MCF 10A (cell line): ENCODE results near the gene RPTOR. TPM values are rescaled to one million over a fixed set of nuclear protein-coding genes. Genes with fewer than 3 reads are reported as not detected.

Source experiments
- BruUV-seq: library from RNA; stranded (reverse); fragments of 400-500 nt; replicated peaks from 2 replicates; lab custom pipeline; 2021; lab: Mats Ljungman, UMichigan
- CTCF ChIA-PET: fragments of 300-600 bp; sonication (Branson Sonifier 250); formaldehyde crosslinking; extraction: SDS; loops from one replicate; lab custom pipeline; 2021; ENCODE audit warnings: antibody characterized with exemption, inconsistent platforms; lab: Yijun Ruan, JAX
- POLR2A ChIA-PET: fragments of 300-600, 350-650 bp; sonication (Branson Sonifier 250); formaldehyde crosslinking; extraction: SDS; loops from one replicate; lab custom pipeline; 2020; ENCODE audit warnings: antibody characterized with exemption, inconsistent platforms; lab: Yijun Ruan, JAX
- DNase-seq: peaks from one replicate; pipeline ENCODE4 v3.0.0-alpha.2; 2018; ENCODE audit not compliant: unreplicated experiment
- H3K27ac Mint-ChIP-seq: one replicate; pipeline ENCODE4 v1.8.0; 2022; ENCODE audit warnings: mild to moderate bottlenecking, low read depth, mixed read lengths; ENCODE audit not compliant: unreplicated experiment
- H3K27me3 Mint-ChIP-seq: one replicate; pipeline ENCODE4 v1.8.0; 2022; ENCODE audit warnings: mixed read lengths; ENCODE audit not compliant: insufficient read depth, unreplicated experiment
- H3K36me3 Mint-ChIP-seq: one replicate; pipeline ENCODE4 v1.8.0; 2022; ENCODE audit warnings: mild to moderate bottlenecking, moderate library complexity, mixed read lengths; ENCODE audit not compliant: insufficient read depth, unreplicated experiment
- H3K4me1 Mint-ChIP-seq: one replicate; pipeline ENCODE4 v1.8.0; 2022; ENCODE audit warnings: mixed read lengths; ENCODE audit not compliant: insufficient read depth, unreplicated experiment
- H3K4me3 Mint-ChIP-seq: one replicate; pipeline ENCODE4 v1.8.0; 2022; ENCODE audit warnings: mild to moderate bottlenecking, moderate library complexity, mixed read lengths; ENCODE audit not compliant: unreplicated experiment
- H3K9me3 Mint-ChIP-seq: one replicate; pipeline ENCODE4 v1.8.0; 2022; ENCODE audit warnings: mixed read lengths; ENCODE audit not compliant: unreplicated experiment
- intact Hi-C: fragments of 100-400 bp; cut with micrococcal nuclease; formaldehyde crosslinking; loops from 2 replicates; pipeline ENCODE4 v1.14.1; 2022
- total RNA-seq: library from RNA; stranded (reverse); gene quantifications from 2 replicates; pipeline ENCODE4 v1.2.3, GENCODE V29; 2022
- TF ChIP-seq, protein P1 (sequence below): fragments of 200-600 bp; IDR thresholded peaks from one replicate; pipeline ENCODE4 v1.8.0; 2022; ENCODE audit warnings: antibody characterized with exemption, mild to moderate bottlenecking; ENCODE audit not compliant: unreplicated experiment

Gene RPTOR
- total RNA-seq, 1 experiment from 2014 or later: 41.3 TPM

GRCh38 chr17:80585890-80586845 is 41.5 kb downstream of the RPTOR start:
- intact Hi-C loops: no loop called here
- ChIA-PET POLR2A (no interaction called here), CTCF (interaction anchor here (0.6 kb wide), 1 partner anchor 74 kb away, joined by 3 read pairs; no protein-coding TSS in a partner anchor)
- DNase-seq: no peak
- H3K9me3 Mint-ChIP-seq: no peaks in the 10 kb centered on the region
- peaks cover 7% of the 10 kb centered on the region for H3K36me3 Mint-ChIP-seq
- TF ChIP-seq, protein P1, sequence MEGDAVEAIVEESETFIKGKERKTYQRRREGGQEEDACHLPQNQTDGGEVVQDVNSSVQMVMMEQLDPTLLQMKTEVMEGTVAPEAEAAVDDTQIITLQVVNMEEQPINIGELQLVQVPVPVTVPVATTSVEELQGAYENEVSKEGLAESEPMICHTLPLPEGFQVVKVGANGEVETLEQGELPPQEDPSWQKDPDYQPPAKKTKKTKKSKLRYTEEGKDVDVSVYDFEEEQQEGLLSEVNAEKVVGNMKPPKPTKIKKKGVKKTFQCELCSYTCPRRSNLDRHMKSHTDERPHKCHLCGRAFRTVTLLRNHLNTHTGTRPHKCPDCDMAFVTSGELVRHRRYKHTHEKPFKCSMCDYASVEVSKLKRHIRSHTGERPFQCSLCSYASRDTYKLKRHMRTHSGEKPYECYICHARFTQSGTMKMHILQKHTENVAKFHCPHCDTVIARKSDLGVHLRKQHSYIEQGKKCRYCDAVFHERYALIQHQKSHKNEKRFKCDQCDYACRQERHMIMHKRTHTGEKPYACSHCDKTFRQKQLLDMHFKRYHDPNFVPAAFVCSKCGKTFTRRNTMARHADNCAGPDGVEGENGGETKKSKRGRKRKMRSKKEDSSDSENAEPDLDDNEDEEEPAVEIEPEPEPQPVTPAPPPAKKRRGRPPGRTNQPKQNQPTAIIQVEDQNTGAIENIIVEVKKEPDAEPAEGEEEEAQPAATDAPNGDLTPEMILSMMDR: no peak
- H3K27me3 Mint-ChIP-seq: no peaks in the 10 kb centered on the region
- no peak overlapping the region for H3K4me3 Mint-ChIP-seq
- no TSS peak for BruUV-seq
- peaks cover 9% of the 10 kb centered on the region for H3K4me1 Mint-ChIP-seq
- H3K27ac Mint-ChIP-seq: no peak overlapping the region

DNA sequence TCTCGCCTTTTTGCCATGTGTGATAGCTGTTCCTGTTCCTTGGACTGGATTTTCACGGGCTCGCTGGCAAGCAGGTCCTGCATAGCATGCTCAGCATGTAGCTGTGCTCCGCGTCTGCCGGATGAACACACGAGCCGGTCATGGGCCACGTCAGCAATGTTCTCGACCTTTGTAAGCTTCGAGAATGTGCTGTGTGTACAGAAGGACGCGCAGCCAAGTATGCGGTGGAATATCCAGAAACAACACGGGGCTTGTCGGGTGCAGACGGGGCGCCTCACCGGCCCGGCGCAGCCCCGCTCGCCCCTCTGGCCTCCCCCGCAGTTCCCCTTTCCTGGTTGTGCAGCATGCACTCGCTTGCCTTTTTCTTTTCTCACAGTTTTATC is 42.2 kb downstream of the RPTOR start:
- peaks cover 15% of the 10 kb centered on the region for H3K4me1 Mint-ChIP-seq
- ChIA-PET CTCF (interaction anchor here (0.6 to 1.5 kb wide), 2 partner anchors 11 to 73 kb away, joined by 3 to 5 read pairs; no protein-coding TSS in a partner anchor), POLR2A (no interaction called here)
- peaks cover 7% of the 10 kb centered on the region for H3K36me3 Mint-ChIP-seq
- no peak overlapping the region for H3K27ac Mint-ChIP-seq
- DNase-seq: no peak
- TF ChIP-seq, protein P1: no peak
- H3K4me3 Mint-ChIP-seq: no peak overlapping the region
- no TSS peak for BruUV-seq
- no peaks in the 10 kb centered on the region for H3K27me3 Mint-ChIP-seq
- intact Hi-C loops: no loop called here
- H3K9me3 Mint-ChIP-seq: no peaks in the 10 kb centered on the region

- no peak overlapping the region for H3K27ac Mint-ChIP-seq
- peaks cover 16% of the 10 kb centered on the region for H3K4me1 Mint-ChIP-seq
- no peak for DNase-seq
- H3K9me3 Mint-ChIP-seq: no peaks in the 10 kb centered on the region
- POLR2A ChIA-PET: interaction anchor here (0.9 kb wide), 1 partner anchor 17 kb away, joined by 3 read pairs; no protein-coding TSS in a partner anchor
- H3K4me3 Mint-ChIP-seq: no peak overlapping the region
- TF ChIP-seq, protein P1: no peak
- intact Hi-C loops: no loop called here
- CTCF ChIA-PET: interaction anchor here (0.7 kb wide), 1 partner anchor 13 kb away, joined by 3 read pairs; no protein-coding TSS in a partner anchor
- no TSS peak for BruUV-seq
- no peaks in the 10 kb centered on the region for H3K27me3 Mint-ChIP-seq
- H3K36me3 Mint-ChIP-seq: no peaks in the 10 kb centered on the region
Measured at GRCh38 chr17:80588702-80589383, 44.2 kb downstream of the RPTOR start.

DNA sequence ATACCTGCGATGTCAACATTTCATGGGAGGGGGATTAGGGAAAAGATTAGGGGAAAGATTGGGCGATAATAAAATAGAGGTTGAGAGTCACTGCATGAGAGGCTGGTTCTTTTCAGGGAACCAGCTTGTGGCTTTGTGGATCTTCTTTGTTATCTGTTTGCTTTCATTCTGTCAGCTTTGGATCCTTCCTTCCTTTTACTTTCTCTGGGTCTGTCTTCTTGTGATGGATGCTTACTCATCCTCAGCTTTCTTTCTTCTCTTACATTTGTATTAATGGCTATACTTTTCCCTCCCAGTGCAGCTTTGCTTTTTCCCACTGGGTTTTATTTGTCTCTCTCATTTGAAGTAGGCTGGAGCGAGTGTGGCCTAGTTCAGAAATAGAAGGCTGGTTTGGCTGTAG is 47.1 kb downstream of the RPTOR start:
- no peaks in the 10 kb centered on the region for H3K27me3 Mint-ChIP-seq
- no peak overlapping the region for H3K4me3 Mint-ChIP-seq
- TF ChIP-seq, protein P1: no peak
- no peak for DNase-seq
- H3K9me3 Mint-ChIP-seq: no peaks in the 10 kb centered on the region
- no peak overlapping the region for H3K27ac Mint-ChIP-seq
- intact Hi-C loops: no loop called here
- ChIA-PET CTCF (interaction anchor here (0.7 kb wide), 2 partner anchors 95 to 305 kb away, joined by 3 read pairs; no protein-coding TSS in a partner anchor), POLR2A (interaction anchor here (0.5 kb wide), 1 partner anchor 154 kb away, joined by 3 read pairs; no protein-coding TSS in a partner anchor)
- H3K4me1 Mint-ChIP-seq: peaks cover 18% of the 10 kb centered on the region
- H3K36me3 Mint-ChIP-seq: no peaks in the 10 kb centered on the region
- BruUV-seq: no TSS peak
